HuH-7.5 (cell line): ENCODE data around the gene MLEC.
"Not testable (repeated sequence)": the region's sequence is repeated elsewhere in the genome, so short reads cannot be mapped to it uniquely, and the experiment has no call there.

ENCODE experiments used
- DNase-seq: peaks from one replicate; pipeline ENCODE4 v3.0.0; 2011; ENCODE audit warnings: low spot score

MLEC gene

DNA sequence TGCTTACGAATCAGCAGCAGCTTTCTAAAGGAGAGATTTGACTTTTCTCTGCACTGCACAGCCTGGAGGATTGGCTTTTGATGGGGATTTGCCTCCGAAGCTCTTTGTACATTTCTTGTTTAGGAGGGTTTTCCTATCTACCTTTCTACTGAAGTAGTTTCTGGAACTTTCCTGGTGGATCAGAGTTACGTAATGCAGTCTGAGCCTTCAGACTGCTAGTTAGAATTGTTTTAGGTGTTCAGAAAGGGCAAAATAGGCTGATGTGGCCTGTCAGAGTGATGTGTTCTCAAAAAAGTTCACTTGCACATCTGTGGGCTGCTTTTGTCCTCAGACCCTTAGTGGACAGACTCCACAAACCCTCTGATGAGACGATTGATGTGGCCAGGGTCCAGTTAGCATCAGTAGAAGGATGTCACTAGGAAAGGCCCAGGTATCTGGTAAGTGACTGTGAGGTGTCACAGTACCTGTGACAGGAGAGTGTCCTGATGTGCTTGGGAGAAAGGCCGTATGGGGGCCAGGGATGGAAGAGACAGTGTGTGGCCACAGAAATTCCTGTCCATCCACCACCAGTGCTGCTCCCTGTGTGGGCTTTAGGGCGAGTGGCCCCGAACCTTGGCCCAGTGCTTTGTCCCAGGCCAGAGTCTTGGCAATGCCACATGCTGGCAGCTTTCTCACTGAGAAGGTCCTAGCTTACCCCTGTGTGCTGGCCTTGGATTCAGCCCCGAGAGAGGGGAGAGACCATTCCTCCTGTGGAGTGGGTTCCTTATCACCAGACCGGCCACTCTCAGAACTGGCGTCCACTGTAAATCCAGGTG is 34.2 kb downstream of the MLEC start:
- DNase-seq = no peak

DNA sequence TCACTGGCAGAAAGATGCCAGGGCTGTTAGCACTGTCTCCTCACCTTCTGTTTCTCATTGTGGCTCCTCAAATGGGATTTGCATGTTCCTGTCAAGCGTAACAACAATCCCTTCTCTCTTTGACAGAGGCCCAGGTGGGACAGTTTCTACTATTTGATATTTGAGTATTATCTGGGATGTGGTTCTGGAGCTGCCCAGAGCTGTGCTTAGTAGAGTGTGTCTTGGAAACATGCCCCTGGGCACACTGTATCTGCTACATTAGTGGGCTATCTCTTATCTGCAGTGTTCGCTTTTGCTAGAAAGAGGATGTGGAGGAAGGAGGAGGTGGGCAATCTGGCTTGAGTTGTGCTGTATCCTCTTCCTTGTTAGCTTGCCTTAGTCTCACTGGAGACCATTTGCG is 34.9 kb downstream of the MLEC start:
- no peak for DNase-seq

DNA sequence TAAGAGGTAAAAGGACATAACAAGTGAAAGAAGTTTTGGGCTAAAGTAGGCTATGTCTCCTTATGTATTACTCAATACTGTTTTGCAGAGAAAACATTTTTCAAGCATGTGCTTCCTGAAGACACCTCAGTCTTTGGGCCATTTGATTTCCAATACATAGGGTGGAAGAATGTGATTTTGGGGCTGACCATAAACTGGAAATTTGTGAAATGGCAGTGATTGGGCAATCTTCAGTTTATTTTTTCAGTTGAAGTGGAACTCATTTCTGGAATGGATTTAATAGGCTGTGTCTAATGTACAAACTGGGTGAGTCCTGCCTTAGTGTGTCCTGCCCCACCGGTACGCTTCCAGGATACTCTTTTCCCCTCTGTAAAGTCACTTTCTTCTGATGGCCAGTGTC is 35.8 kb downstream of the MLEC start:
- DNase-seq = no peak

DNA sequence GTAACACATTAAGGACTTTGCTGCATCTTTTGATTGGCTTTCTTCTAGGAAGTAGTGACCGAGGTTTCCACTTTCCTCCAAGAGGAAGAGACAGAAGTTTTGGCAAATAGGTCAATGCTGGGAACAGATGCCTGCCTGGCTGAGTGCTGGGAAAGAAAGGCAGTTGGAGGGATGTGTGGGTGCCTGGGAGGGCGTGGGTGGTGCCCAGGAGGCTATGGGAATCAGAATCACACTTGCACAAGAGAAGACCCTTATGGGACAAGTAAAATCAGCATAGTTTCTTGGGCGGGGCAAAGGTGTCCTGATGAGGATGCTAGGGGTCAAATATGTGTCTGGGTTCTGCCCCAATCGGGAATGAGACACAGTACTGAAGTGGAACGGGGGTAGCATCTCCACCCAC is 37.8 kb downstream of the MLEC start:
- DNase-seq = no peak

DNA sequence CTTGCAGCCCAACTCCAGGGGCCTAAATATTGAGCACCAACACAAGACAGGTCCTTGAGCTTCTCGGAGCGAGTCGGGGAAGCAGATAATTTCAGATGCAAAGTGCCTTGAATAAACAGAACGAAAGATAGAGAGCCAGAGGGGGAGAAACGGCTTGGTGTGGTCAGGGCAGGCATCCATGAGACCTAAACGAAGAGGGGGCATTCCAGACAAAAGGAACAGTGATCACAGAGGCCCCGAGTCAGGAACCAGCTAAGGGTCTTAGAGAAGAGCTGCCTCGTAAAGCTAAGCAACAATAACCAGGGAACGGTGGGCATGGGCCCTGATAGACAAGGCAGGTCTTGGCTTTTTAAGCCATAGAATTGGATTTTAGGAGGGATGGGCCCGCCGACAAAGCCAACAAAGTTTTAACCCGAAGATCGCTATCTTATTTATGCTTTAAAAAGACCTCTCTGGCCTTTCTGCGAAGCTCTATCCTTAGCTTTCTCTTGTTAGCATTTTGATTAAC is 38.3 kb downstream of the MLEC start:
- DNase-seq = no peak

DNA sequence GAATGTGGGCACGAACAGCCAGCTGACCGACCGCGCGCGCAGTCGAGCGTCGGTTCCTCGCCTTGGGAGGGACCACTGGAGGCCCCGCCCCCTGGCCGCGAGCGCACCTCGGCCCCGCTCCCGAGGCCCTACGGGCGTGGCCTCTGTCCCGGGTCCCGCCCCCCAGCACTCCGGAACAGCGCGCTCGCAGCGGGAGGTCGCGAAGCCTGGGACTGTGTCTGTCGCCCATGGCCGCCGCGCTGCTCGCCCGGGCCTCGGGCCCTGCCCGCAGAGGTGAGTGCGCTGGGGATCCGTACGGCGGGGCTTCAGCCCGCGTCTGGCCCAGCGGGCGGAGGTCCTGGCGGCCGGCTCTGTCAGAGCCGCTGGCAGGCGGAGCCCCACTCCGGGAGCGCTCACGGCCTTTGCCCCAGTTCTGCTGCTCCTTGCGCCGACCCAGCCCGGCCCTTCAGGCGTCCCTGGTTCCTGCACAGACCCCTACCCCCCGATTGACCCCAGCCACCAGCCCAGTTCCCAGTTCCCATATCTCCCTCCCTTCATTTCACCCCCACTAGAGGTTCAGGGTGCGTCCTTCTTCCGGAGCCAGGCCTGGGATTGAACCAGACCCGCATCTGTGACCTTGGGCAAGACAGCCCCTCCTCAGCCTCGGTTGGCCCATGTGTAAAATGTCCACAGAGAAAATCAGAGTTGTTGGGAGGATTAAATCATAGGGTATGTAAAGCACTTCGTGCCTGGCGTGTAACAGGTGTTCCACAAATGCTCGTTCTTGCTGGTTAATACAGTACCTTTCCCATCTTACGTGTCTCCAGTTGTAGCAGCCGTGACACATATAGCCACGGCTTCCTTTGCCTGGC is 38.9 kb downstream of the MLEC start, which contains the start of gene ACADS:
Gene ACADS (plus strand): TSS at position 168 of the 851 bp plus-strand sequence. CDS start 60 bp downstream, at position 228.
- DNase-seq = peak; percentile 92

DNA sequence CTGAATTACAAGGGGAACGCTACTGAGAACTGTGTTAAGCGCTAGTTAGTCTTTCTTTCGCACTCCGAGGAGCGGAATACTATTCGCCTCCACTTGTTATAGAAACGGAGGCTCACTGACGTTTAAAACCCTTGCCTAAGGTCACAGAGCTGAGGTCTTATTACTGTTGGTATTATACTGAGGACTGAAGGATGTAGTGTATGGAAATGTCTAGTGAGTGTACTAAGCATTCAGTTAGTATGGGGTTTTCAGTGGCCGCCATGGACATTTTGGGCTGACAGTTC is 39.5 kb downstream of the MLEC start:
- no peak for DNase-seq

DNA sequence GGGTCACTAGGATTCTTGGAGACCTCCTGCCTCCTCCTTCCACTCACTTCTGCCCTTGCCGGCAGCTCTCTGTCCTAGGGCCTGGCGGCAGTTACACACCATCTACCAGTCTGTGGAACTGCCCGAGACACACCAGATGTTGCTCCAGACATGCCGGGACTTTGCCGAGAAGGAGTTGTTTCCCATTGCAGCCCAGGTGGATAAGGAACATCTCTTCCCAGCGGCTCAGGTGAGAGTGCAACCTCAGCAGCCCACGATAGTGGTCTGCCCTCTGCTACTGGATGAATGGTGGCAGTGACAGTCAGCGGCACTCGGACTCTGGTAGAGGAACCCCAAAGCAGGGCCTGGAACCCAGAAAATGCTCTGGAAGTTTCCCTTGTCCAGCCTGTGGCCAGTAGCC is 40.0 kb downstream of the MLEC start:
- no peak for DNase-seq

DNA sequence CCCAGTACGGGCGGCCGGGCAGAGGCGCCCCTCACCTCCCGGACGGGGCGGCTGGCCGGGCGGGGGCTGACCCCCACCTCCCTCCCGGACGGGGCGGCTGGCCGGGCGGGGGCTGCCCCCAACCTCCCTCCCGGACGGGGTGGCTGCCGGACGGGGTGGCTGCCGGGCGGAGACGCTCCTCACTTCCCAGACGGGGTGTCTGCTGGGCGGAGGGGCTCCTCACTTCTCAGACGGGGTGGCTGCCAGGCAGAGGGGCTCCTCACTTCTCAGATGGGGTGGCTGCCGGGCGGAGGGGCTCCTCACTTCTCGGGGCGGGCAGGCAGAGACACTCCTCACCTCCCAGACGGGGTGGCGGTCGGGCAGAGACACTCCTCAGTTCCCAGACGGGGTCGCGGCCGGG is 45.2 kb downstream of the MLEC start:
- DNase-seq = not testable (repeated sequence)

DNA sequence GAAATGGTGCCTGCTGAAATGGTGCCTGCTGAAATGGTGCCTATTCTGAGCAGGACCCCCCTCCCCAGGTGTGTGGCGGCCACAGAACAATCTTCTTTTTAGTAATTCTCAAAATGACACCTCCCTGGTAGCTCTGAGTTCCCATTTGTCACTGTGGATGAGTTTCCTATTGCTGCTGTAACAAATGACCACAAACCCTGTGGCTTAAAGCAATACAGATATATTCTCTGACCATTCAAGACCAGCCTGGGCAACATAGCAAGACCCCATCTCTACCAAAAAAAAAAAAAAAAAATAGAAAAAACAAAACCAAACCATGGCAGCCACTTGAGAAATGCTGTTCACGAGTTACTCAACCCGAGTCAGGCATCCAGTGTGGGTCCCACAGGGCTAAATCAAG is 46.6 kb downstream of the MLEC start:
- DNase-seq = no peak

DNA sequence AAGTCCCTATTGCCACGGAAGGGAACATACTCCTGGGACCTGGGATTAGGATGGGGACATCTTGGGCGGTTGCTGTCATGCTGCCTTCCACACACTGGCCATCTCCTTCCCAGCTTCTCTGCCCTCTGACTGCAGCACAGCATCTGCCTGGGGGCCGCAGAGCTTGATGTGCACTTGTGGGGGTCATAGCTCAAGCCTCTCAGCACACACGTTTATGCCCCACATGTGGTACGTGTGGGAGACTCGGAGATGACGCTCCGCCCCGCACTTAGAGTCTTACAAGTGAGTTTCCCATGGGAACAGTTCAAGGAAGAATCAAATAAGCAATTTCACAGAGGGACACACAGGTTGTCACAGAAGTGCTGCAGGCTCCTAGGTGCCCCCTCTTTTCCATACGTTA is 47.3 kb downstream of the MLEC start:
- DNase-seq = no peak

DNA sequence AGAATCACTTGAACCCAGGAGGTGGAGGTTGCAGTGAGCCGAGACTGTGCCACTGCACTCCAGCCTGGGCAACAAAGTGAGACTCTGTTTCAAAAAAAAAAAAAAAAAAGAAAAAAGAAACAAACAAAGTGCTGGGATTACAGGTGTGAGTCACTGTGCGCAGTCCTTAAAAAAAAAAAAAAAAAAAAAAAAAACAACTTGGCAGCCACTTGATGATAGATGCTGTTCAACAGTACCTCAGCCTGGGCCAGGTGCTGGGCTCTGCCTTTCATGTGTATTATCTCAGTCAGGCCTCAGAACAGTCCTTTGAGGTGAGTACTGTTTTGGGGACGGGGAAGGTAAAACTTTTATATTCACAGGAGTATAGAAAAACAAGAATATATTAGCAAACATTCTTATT is 48.2 kb downstream of the MLEC start:
- DNase-seq = no peak

DNA sequence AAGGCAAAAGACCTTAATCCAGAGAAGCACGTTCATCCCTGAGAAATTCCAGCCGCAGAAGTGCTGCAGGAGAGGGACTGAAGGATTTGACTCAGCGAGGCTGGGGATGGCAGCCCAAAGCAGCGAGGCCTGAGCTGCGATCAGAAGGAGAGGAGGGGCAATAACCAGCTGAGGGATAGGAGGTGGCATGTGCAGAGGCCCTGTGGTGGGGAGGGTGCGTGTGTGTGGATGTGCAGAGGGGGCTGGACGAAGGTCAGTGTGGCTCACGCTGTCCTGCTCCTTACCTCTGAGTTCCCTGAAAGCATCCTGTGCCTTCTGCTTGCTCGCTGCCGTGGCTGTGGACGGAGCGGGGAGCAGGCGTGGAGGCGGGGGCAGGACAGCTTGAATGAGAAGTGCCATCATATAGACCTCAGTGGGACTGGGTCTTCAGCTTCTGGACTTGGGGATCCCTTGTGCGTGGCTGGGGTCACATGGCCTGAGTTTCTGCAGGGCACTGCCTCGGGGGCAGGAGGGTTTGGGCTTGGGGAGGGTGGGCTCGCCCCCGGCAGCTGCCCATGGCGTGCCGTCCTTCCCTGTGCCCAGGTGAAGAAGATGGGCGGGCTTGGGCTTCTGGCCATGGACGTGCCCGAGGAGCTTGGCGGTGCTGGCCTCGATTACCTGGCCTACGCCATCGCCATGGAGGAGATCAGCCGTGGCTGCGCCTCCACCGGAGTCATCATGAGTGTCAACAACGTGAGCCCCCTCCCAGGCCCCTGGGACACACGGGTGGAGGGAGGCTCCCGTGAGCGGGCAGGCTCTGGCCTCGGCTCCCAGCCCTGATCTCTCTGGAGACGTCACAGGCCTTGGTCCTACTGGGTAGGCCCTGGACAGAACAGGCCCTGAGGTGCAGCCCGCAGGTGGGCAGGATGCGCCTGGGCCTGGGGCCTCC is 49.7 kb downstream of the MLEC start:
- DNase-seq = no peak

DNA sequence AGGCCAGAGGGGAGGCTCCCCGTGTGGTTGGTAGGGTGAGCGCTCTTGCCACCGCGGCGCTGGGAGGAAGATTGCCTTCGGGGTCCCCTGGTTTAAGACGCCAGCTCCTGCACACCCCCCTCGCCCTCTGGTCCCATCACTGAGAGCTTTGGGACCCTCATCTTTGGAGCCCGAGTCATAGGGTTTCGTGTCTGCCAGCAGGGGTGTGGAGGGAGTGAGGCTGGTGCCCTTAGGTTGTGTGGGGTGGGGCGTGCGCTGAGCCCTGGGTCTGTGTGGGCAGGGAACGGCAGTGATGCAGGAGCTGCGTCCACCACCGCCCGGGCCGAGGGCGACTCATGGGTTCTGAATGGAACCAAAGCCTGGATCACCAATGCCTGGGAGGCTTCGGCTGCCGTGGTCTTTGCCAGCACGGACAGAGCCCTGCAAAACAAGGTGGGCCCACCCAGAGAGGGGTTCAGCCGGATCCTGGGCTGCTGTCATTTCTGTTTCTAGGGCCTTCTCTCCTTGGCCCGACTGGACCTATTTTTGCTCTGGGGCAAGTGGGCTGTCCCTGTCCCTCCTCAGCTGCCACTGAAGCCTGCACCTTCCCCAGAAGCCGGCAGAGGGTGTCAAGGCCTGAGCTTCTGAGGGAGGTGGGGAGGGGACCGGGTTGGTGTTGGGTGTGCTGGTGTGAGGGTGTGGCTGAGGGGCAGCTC is 50.8 kb downstream of the MLEC start:
- no peak for DNase-seq

DNA sequence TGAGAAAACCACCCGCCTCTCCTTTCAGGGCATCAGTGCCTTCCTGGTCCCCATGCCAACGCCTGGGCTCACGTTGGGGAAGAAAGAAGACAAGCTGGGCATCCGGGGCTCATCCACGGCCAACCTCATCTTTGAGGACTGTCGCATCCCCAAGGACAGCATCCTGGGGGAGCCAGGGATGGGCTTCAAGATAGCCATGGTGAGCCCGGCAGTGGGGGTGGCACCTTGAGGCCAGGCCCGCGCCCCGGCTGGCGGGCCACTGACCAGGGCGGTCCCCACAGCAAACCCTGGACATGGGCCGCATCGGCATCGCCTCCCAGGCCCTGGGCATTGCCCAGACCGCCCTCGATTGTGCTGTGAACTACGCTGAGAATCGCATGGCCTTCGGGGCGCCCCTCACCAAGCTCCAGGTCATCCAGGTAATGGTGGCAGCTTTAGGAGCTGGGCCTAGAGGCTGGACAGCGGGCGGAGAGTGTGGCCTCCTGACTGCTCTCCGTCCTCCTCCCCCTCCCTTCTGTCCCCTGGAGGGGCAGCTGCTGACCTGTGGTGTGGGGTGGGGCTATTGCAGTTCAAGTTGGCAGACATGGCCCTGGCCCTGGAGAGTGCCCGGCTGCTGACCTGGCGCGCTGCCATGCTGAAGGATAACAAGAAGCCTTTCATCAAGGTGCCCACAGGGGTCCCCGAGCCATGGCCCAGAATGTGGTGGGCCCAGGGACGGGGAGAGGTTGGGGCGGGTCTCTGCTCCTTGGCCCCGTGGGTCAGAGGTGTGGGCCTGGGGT is 51.5 kb downstream of the MLEC start:
- DNase-seq = no peak

DNA sequence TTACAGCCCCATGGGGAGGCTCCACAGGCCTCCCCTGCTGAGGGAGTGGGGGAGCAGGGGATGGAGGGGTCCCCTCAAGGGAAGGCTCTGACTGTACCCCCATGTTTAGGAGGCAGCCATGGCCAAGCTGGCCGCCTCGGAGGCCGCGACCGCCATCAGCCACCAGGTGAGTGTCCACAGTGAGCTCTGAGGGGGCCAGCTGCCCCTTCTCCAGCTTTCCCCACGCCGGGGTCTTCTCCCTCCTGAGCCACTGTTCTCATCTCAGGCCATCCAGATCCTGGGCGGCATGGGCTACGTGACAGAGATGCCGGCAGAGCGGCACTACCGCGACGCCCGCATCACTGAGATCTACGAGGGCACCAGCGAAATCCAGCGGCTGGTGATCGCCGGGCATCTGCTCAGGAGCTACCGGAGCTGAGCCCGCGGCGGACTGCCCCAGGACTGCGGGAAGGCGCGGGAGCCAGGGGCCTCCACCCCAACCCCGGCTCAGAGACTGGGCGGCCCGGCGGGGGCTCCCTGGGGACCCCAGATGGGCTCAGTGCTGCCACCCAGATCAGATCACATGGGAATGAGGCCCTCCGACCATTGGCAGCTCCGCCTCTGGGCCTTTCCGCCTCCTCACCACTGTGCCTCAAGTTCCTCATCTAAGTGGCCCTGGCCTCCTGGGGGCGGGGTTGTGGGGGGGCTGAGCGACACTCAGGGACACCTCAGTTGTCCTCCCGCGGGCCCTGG is 52.2 kb downstream of the MLEC start:
- DNase-seq = no peak

DNA sequence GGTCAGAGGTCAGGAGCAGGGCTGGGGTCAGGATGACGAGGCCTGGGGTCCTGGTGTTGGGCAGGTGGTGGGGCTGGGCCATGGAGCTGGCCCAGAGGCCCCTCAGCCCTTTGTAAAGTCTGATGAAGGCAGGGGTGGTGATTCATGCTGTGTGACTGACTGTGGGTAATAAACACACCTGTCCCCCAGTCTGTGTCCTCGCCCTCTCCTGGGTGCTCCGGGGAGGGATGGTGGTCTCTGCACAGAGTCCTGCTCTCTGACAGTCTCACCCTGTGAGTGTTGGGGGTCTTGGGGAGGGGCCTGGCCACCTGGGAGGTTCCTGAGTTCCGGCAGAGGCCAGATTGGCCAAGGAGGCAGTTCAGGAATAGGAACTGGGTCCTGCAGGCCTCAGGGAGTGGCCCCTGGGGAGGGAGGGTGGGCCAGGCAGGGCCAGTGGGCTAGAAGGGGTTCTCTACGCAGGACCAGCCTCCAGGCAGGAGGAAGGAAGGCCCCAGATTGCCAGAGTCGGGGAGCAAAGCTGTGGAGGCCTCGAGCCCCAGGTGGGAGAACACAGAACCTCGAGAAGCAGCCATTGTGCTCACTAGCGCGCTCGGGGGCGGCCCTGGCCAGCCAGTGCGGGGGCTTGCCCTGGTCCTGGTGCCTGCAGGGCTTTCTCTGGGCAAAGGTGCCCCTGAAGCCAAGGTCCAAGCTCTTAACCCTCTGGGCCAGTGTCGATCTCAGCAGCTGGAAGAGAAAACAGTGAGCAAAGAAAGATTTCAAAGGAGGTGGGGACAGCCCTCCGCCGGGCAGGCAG is 53.1 kb downstream of the MLEC start:
- no peak for DNase-seq

DNA sequence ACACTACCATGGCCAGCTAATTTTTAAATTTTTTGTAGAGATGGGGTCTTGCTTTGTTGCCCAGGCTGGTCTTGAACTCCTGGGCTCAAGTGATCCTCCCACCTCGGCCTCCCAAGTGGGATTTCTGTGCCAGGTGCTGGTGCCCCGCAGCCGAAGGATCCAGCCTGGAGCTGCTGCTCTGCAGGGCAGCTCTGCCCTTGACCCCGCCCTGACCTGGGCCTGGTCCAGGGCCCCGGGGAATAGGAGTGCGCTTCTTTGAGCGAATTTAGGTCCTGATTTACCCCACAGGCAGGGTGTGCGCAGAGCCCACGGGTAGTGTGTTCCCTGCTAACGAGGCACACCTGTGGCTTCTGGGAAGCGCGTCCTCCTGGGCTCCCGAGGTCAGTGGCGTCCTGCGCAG is 53.9 kb downstream of the MLEC start:
- no peak for DNase-seq
